HCT116 (cell line): ENCODE results near the gene ST7. TPM values are rescaled to one million over a fixed set of nuclear protein-coding genes. Genes with fewer than 3 reads are reported as not detected.
A peak's percentile ranks its signal among the peaks of the same experiment; 100 is the strongest.

Experiments
- ATAC-seq: fragments of 200-7000 bp; cut with Tn5 transposase; 2 replicates; pipeline ENCODE4 v1.9.1; 2020; ENCODE audit warnings: mild to moderate bottlenecking, moderate library complexity
- BruUV-seq: library from RNA; stranded (reverse); fragments of 400-500 nt; replicated peaks from 2 replicates; lab custom pipeline; 2021; lab: Mats Ljungman, UMichigan
- CTCF ChIA-PET: fragments of 300-600 bp; sonication (Branson Sonifier 250); formaldehyde crosslinking; loops from one replicate; lab custom pipeline; 2021; ENCODE audit warnings: antibody characterized with exemption; lab: Charles Lee
- POLR2A ChIA-PET: fragments of 300-600, 350-600 bp; sonication (Branson Sonifier 250); formaldehyde crosslinking; loops from one replicate; lab custom pipeline; 2021; ENCODE audit warnings: antibody characterized with exemption; lab: Charles Lee
- RAD21 ChIA-PET, 2 experiments: fragments of 300-600 bp; sonication (Branson Sonifier 250); formaldehyde crosslinking; loops; one replicate each; lab custom pipeline; 2023; ENCODE audit warnings: low total read pairs in 2 of 2; ENCODE audit not compliant: uncharacterized antibody in 2 of 2, unreplicated experiment in 2 of 2, low non-redundant PET in 1 of 2; lab: Charles Lee
- DNase-seq: peaks from one replicate; pipeline ENCODE4 v3.0.0-alpha.2; 2010; ENCODE audit warnings: low read depth, low spot score
- H2AFZ ChIP-seq: fragments of 200-600 bp; shearing (Covaris generic), sonication (generic); 2 replicates; pipeline ENCODE4 v1.6.1; 2017; ENCODE audit warnings: low read depth, mixed run types, mixed read lengths, antibody characterized with exemption, low read length; ENCODE audit not compliant: poor library complexity, severe bottlenecking
- H3K27ac ChIP-seq: 2 replicates; pipeline ENCODE4 v1.5.1; 2012; ENCODE audit warnings: low read depth, low read length
- H3K27me3 ChIP-seq: fragments of 200-600 bp; sonication (generic); 2 replicates; pipeline ENCODE4 v1.6.1; 2016; ENCODE audit warnings: mixed run types, low read length, mixed read lengths; ENCODE audit not compliant: insufficient read depth
- H3K36me3 ChIP-seq, 2 experiments: fragments of 200-500 bp in 1 of 2; fragments of 200-600 bp in 1 of 2; sonication (Bioruptor generic) in 1 of 2; sonication (generic) in 1 of 2; 2 replicates each; pipeline versions ENCODE4 v1.5.1 to v1.6.1; 2014 to 2016; ENCODE audit warnings: low read length in 2 of 2, inconsistent platforms in 1 of 2, mixed read lengths in 1 of 2, mixed run types in 1 of 2; ENCODE audit not compliant: insufficient read depth in 2 of 2, control insufficient read depth in 1 of 2
- H3K4me1 ChIP-seq, 2 experiments: fragments of 200-600 bp in 1 of 2; sonication (generic) in 1 of 2; 2 replicates each; pipeline versions ENCODE4 v1.5.1 to v1.6.1; 2012 to 2017; ENCODE audit warnings: low read length in 2 of 2, inconsistent platforms in 1 of 2, mild to moderate bottlenecking in 1 of 2, mixed read lengths in 1 of 2, mixed run types in 1 of 2, moderate library complexity in 1 of 2; ENCODE audit not compliant: insufficient read depth in 2 of 2, control insufficient read depth in 1 of 2
- H3K4me2 ChIP-seq: fragments of 200-600 bp; sonication (generic); 2 replicates; pipeline ENCODE4 v1.6.1; 2017; ENCODE audit warnings: mixed run types, low read length, mixed read lengths
- H3K4me3 ChIP-seq, 2 experiments: fragments of 200-600 bp in 1 of 2; sonication (generic) in 1 of 2; replicated peaks in 1 of 2; 2 replicates each; pipeline ENCODE4 v1.5.1; 2011 to 2016; ENCODE audit warnings: low read length in 2 of 2, control low read depth in 1 of 2, low read depth in 1 of 2, mild to moderate bottlenecking in 1 of 2, mixed read lengths in 1 of 2, mixed run types in 1 of 2
- H3K79me2 ChIP-seq: fragments of 200-600 bp; sonication (generic); 2 replicates; pipeline ENCODE4 v1.6.1; 2017; ENCODE audit warnings: mild to moderate bottlenecking, mixed run types, low read length, moderate library complexity, mixed read lengths; ENCODE audit not compliant: insufficient read depth
- H3K9ac ChIP-seq: fragments of 200-600 bp; sonication (generic); 2 replicates; pipeline ENCODE4 v1.6.1; 2016; ENCODE audit warnings: low read length, mixed read lengths
- H3K9me2 ChIP-seq: fragments of 200-600 bp; sonication (generic), shearing (Covaris generic); 2 replicates; pipeline ENCODE4 v1.6.1; 2017; ENCODE audit warnings: mixed run types, mild to moderate bottlenecking, moderate library complexity; ENCODE audit not compliant: insufficient read depth
- H3K9me3 ChIP-seq, 2 experiments: fragments of 200-500 bp in 1 of 2; fragments of 200-600 bp in 1 of 2; sonication (Bioruptor generic) in 1 of 2; sonication (generic) in 1 of 2; 2 replicates each; pipeline ENCODE4 v1.6.1; 2014 to 2017; ENCODE audit warnings: low read length in 2 of 2, mixed read lengths in 2 of 2, inconsistent platforms in 1 of 2, low read depth in 1 of 2, mild to moderate bottlenecking in 1 of 2, mixed run types in 1 of 2, moderate library complexity in 1 of 2; ENCODE audit not compliant: control insufficient read depth in 1 of 2, insufficient read depth in 1 of 2
- H4K20me1 ChIP-seq: fragments of 200-600 bp; sonication (generic), shearing (Covaris generic); 2 replicates; pipeline ENCODE4 v1.6.1; 2017; ENCODE audit warnings: mixed run types, mild to moderate bottlenecking, moderate library complexity; ENCODE audit not compliant: insufficient read depth
- CEBPB ChIP-seq: IDR thresholded peaks from 2 replicates; pipeline ENCODE4 v1.6.1; 2012; ENCODE audit warnings: low read depth
- ELF1 ChIP-seq: IDR thresholded peaks from 2 replicates; pipeline ENCODE4 v1.6.1; 2012; ENCODE audit warnings: low read depth, borderline replicate concordance
- EZH2 ChIP-seq: fragments of 200-600 bp; sonication (generic); IDR thresholded peaks from 2 replicates; pipeline ENCODE4 v1.6.1; 2017; ENCODE audit warnings: antibody characterized with exemption, mixed run types
- JUND ChIP-seq: IDR thresholded peaks from 2 replicates; pipeline ENCODE4 v1.6.1; 2012
- POLR2A ChIP-seq: IDR thresholded peaks from 2 replicates; pipeline ENCODE4 v1.7.0; 2011; ENCODE audit warnings: borderline replicate concordance; ENCODE audit not compliant: insufficient read depth, insufficient read length; ENCODE audit errors: extremely low read depth
- POLR2AphosphoS5 ChIP-seq: IDR thresholded peaks from 2 replicates; pipeline ENCODE4 v1.6.1; 2011; ENCODE audit warnings: mild to moderate bottlenecking, low read depth, low read length, moderate library complexity
- RAD21 ChIP-seq: IDR thresholded peaks from 2 replicates; pipeline ENCODE4 v1.6.1; 2012; ENCODE audit warnings: low read depth, mild to moderate bottlenecking
- SIN3A ChIP-seq: IDR thresholded peaks from 2 replicates; pipeline ENCODE4 v1.6.1; 2012; ENCODE audit warnings: low read depth
- SRF ChIP-seq: IDR thresholded peaks from 2 replicates; pipeline ENCODE4 v1.6.1; 2012; ENCODE audit warnings: low read depth
- intact Hi-C: fragments of 100-400 bp; cut with micrococcal nuclease; formaldehyde crosslinking; loops from 2 replicates; pipeline ENCODE4 v1.10.0; 2022
- total RNA-seq: library from RNA; stranded (reverse); gene quantifications from one replicate; pipeline ENCODE4 v1.2.1, GENCODE V29; 2021; ENCODE audit not compliant: unreplicated experiment
- TF ChIP-seq, protein P1 (sequence below), 3 experiments: fragments of 200-600 bp in 1 of 3; sonication (generic) in 1 of 3; IDR thresholded peaks in 2 of 3; conservative IDR thresholded peaks in 1 of 3; 2 replicates each; pipeline ENCODE4 v1.5.1; 2012 to 2017; ENCODE audit warnings: low read depth in 2 of 3, low read length in 2 of 3, antibody characterized with exemption in 1 of 3, borderline replicate concordance in 1 of 3, control low read depth in 1 of 3, mild to moderate bottlenecking in 1 of 3, mixed read lengths in 1 of 3, mixed run types in 1 of 3, moderate library complexity in 1 of 3; ENCODE audit not compliant: insufficient read depth in 1 of 3
- TF ChIP-seq, protein P2 (sequence below): IDR thresholded peaks from 2 replicates; pipeline ENCODE4 v1.6.1; 2012
- TF ChIP-seq, protein P3 (sequence below): IDR thresholded peaks from 2 replicates; pipeline ENCODE4 v1.6.1; 2012; ENCODE audit warnings: low read depth

The ST7 gene
- total RNA-seq, 1 experiment from 2014 or later, result 12.6 TPM

DNA sequence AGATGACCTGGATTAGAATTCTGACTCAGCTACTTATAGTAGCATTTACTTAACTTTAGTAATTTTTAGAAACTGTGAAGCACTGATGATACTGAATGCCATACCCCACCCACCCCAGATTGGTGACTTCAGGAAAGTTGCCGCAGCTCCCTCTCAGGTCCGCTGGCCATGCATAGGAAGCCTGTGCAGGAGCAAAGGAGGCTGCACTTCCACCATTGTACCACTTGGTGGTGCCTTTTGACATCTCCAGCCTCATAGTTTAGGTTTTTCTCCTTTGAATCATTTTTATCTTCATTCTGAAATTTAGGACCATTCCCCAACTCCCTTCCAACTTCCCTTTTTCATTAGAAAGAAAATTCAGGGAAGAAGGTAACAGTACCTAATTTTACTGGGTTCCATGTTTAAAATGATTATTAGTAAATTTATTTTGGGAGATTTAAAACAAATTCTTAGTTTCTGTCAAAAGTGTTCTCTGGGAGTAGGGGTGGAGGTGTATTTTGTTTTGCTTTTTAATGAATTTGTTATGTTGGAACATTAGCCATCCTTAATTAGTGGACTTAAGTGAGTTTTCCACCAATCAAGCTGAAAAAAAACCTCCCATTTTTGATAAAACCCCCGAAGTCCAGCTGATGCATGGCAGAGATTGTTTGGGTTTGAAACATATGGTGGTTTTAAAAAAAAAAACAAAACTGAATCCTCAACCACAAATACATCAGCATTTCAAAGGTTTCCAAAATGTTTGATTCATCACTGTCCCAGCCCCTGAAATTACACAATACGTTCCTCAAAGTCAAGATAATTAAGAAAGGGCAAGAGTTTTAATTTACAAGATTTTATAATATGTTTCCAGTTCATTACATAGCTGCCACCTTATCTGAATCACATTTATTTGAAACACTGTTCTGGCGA, 259.9 kb downstream of the ST7 start:
- ChIA-PET POLR2A (no interaction called here), CTCF (interaction anchor here (0.5 to 1.3 kb wide), 8 partner anchors 11 to 940 kb away, joined by 3 to 8 read pairs (median 4); no protein-coding TSS in a partner anchor), RAD21 (no interaction called here)
- Histone ChIP-seq H3K4me2 (no peak overlapping the region), H3K27me3 (no peaks in the 10 kb centered on the region), H2AFZ (no peak overlapping the region), H4K20me1 (no peaks in the 10 kb centered on the region), H3K4me1 (no peaks in the 10 kb centered on the region), H3K27ac (no peak overlapping the region), H3K4me3 (no peak overlapping the region), H3K79me2 (no peaks in the 10 kb centered on the region), H3K9me3 (no peaks in the 10 kb centered on the region), H3K9me2 (no peaks in the 10 kb centered on the region), H3K9ac (no peak overlapping the region), H3K36me3 (no peaks in the 10 kb centered on the region)
- intact Hi-C loops, result loop anchor here (1.0 kb wide), 2 partner anchors 172 to 502 kb away; no protein-coding TSS in a partner anchor
- ATAC-seq (peak; percentile 79), DNase-seq (peak; percentile 51)
- TF ChIP-seq ELF1, result no peak
- TF ChIP-seq RAD21, result peak; percentile 67
- TF ChIP-seq, protein P1, sequence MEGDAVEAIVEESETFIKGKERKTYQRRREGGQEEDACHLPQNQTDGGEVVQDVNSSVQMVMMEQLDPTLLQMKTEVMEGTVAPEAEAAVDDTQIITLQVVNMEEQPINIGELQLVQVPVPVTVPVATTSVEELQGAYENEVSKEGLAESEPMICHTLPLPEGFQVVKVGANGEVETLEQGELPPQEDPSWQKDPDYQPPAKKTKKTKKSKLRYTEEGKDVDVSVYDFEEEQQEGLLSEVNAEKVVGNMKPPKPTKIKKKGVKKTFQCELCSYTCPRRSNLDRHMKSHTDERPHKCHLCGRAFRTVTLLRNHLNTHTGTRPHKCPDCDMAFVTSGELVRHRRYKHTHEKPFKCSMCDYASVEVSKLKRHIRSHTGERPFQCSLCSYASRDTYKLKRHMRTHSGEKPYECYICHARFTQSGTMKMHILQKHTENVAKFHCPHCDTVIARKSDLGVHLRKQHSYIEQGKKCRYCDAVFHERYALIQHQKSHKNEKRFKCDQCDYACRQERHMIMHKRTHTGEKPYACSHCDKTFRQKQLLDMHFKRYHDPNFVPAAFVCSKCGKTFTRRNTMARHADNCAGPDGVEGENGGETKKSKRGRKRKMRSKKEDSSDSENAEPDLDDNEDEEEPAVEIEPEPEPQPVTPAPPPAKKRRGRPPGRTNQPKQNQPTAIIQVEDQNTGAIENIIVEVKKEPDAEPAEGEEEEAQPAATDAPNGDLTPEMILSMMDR (IDR thresholded peaks at IDR 0.05 in 2 of 3, conservative IDR thresholded peaks at IDR 0.05 in 1 of 3; ENCODE audit: borderline replicate concordance in 1 of 3, insufficient read depth in 1 of 3, low read depth in 2 of 3, low read length in 2 of 3), result peak; percentile 55 to 93 (median 90); a peak in 5 of 6 replicates
- BruUV-seq, result no TSS peak

DNA sequence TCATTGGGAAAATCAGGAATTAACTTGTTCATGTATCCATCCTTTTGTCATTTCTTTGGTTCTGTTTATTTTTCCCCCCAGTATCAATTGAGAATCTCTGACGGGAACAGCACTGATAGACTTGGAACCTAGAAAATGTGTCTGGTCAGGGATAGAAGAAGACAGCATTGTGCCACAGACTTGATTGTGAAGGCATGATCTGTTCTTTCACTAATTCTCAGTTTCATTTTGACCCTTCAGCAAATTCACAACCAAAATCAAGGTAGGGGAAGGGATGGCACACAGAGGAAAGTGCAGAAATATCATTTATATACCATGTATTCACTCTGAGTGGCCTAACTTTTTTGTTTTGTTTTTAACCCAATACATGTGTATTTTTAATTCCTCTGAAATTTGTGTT, 262.7 kb downstream of the ST7 start:
- Histone ChIP-seq H3K27me3 (no peaks in the 10 kb centered on the region), H3K9me2 (no peaks in the 10 kb centered on the region), H4K20me1 (no peaks in the 10 kb centered on the region), H3K4me1 (peaks cover 0 to 4% of the 10 kb centered on the region in 2 experiments; a peak in 1 of 4 replicates), H3K4me3 (no peak overlapping the region), H3K36me3 (no peaks in the 10 kb centered on the region), H3K4me2 (no peak overlapping the region), H2AFZ (no peak overlapping the region), H3K9ac (no peak overlapping the region), H3K79me2 (no peaks in the 10 kb centered on the region), H3K9me3 (no peaks in the 10 kb centered on the region), H3K27ac (no peak overlapping the region)
- ChIA-PET POLR2A (no interaction called here), CTCF (no interaction called here), RAD21 (no interaction called here)
- ATAC-seq, result no peak
- DNase-seq, result no peak
- intact Hi-C loops, result no loop called here
- BruUV-seq, result no TSS peak
- TF ChIP-seq CEBPB (no peak), JUND (no peak), POLR2AphosphoS5 (no peak), POLR2A (no peak), SIN3A (no peak), EZH2 (no peak), SRF (no peak), ELF1 (no peak)
- TF ChIP-seq, protein P2, sequence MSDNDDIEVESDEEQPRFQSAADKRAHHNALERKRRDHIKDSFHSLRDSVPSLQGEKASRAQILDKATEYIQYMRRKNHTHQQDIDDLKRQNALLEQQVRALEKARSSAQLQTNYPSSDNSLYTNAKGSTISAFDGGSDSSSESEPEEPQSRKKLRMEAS, result no peak
- TF ChIP-seq, protein P3, sequence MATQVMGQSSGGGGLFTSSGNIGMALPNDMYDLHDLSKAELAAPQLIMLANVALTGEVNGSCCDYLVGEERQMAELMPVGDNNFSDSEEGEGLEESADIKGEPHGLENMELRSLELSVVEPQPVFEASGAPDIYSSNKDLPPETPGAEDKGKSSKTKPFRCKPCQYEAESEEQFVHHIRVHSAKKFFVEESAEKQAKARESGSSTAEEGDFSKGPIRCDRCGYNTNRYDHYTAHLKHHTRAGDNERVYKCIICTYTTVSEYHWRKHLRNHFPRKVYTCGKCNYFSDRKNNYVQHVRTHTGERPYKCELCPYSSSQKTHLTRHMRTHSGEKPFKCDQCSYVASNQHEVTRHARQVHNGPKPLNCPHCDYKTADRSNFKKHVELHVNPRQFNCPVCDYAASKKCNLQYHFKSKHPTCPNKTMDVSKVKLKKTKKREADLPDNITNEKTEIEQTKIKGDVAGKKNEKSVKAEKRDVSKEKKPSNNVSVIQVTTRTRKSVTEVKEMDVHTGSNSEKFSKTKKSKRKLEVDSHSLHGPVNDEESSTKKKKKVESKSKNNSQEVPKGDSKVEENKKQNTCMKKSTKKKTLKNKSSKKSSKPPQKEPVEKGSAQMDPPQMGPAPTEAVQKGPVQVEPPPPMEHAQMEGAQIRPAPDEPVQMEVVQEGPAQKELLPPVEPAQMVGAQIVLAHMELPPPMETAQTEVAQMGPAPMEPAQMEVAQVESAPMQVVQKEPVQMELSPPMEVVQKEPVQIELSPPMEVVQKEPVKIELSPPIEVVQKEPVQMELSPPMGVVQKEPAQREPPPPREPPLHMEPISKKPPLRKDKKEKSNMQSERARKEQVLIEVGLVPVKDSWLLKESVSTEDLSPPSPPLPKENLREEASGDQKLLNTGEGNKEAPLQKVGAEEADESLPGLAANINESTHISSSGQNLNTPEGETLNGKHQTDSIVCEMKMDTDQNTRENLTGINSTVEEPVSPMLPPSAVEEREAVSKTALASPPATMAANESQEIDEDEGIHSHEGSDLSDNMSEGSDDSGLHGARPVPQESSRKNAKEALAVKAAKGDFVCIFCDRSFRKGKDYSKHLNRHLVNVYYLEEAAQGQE, result no peak
